Ramos (cell line): ENCODE data around the gene TIGD3.

Source experiments
- in situ Hi-C: fragments of 300-500 bp; cut with MboI; formaldehyde crosslinking; loops from one replicate; pipeline ENCODE4 v1.14.3; 2022; ENCODE audit warnings: low sequenced_read_pairs; ENCODE audit not compliant: unreplicated experiment

Gene TIGD3

GRCh38 chr11:65363770-65364169 lies 9.2 kb downstream of the TIGD3 start:
- in situ Hi-C loops: no loop called here

GRCh38 chr11:65366340-65366773 lies 11.8 kb downstream of the TIGD3 start:
- in situ Hi-C loops: no loop called here

GRCh38 chr11:65370659-65371049 lies 16.1 kb downstream of the TIGD3 start:
- in situ Hi-C loops: loop anchor here (5.0 kb wide), 1 partner anchor 142 kb away; no protein-coding TSS in a partner anchor

GRCh38 chr11:65373839-65374580 lies 19.5 kb downstream of the TIGD3 start:
- in situ Hi-C loops: loop anchor here (5.0 kb wide), 1 partner anchor 138 kb away; no protein-coding TSS in a partner anchor

GRCh38 chr11:65375012-65375411 lies 20.5 kb downstream of the TIGD3 start:
- in situ Hi-C loops: no loop called here

GRCh38 chr11:65376138-65376713 lies 21.7 kb downstream of the TIGD3 start:
- in situ Hi-C loops: no loop called here

GRCh38 chr11:65377036-65377435 lies 22.5 kb downstream of the TIGD3 start:
- in situ Hi-C loops: no loop called here

DNA sequence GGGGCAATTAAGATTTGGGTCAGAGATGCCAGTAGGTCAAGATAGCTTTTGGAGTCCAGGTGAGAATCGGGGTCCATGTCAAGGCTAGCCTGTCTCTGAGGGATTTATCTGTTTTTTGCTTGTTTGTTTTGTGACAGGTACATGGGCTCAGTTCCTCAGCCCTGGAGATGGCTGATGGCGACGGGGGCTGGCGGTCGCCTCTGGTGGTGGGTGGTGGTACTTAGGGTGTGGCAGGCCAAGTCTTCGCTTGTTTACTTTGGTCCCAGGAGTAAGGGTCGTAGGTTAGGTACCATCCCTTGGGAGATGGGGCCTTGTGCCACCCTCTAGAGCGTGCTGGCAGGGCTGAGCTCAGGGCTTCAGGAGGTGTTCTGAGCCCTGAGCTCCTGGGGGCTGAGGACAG lies 23.2 kb downstream of the TIGD3 start:
- in situ Hi-C loops: no loop called here

GRCh38 chr11:65378208-65378927 lies 23.8 kb downstream of the TIGD3 start:
- in situ Hi-C loops: no loop called here

DNA sequence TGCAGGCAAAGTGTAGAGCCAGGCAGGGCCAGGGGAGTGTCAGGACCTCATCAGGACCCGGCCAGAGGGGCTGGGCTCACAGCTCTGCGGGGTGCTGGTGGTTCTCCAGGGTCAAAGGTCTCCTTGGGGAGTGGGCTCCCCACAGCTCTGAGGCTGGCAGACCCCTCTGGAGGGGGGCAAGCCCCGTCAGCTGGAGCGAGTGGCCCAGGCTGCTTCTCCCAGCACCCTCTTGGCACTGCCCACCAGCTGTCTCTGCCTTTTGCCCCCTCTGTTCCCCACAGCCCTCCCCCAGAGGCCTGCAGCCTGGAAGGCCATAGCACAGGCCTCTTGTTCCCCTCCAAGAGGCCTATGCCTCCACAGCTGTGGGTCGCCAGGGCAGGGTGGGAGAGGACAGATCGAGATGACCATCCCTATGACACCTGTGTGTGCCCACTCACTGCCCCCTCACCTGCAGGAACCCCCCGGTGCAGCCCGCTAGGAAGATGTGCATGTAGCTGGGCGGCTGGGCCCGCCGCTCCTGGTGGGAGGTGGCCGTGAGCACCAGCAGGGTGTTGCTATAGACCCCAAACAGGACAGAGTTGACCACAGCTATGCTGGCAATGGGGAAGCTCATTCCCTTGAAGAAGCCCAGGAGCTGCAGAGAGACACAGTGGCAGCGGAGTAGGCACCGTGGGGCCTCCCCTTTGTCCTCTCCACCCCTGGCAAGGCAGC lies 24.5 kb downstream of the TIGD3 start:
- in situ Hi-C loops: no loop called here

DNA sequence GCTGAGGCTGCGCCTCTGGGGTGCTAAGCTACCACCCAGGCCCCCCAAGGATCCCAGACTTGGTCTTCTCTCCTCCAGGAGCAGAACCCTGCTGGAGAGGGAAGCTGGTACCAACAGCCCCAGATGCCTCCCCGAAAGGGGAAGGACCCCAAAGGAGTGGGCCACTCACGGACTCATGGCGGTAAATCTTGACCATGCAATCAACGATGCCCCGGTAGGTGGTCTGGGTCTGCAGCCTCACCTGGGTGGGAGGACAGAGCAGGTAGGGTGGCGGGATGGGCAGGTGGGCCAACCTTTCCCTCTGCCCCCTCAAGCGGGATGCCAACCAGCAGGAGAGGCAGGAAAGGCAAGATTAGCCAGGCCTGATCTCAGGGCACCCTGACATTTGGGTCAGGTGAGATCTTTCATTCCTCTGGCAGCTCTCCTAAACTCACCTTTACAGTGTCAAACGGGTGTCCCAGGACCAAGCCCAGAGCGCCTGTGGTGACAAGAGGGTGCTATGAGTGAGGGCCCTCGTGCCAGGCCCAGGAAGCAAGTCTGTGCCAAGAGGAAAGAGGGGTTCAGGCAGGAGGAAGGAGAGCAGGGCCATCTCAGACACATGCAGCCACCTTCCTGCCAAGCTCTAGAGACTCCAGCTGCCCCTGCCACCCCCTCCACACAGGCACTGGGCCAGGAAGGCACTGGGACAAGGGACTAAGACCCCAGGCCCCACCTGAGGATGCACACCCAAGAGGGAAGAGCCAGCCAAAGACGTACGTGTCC lies 25.3 kb downstream of the TIGD3 start:
- in situ Hi-C loops: no loop called here

GRCh38 chr11:65380460-65381119 lies 26.0 kb downstream of the TIGD3 start:
- in situ Hi-C loops: no loop called here

DNA sequence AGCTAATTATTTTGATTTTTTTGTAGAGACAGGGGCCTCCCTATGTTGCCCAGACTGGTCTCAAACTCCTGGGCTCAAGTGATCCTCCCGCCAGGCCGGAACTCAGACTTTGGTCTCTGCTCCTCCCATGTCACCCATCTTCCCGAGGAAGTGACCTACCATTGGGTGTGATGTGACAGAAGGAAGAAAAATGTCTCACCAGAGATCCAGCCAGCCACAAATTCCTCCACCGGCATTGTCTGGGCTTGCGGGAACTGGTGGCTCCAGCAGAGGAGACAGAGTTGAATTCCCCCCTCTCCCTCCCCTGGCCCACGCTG lies 27.1 kb downstream of the TIGD3 start:
- in situ Hi-C loops: no loop called here

GRCh38 chr11:65382033-65382803 lies 27.7 kb downstream of the TIGD3 start, which contains the start of gene SLC25A45:
Gene SLC25A45, minus strand, starts transcription at chr11:65382646. Its CDS starts 695 bp downstream, at chr11:65381951.
- in situ Hi-C loops: no loop called here

GRCh38 chr11:65382804-65383368 lies 28.3 kb downstream of the TIGD3 start:
- in situ Hi-C loops: no loop called here

DNA sequence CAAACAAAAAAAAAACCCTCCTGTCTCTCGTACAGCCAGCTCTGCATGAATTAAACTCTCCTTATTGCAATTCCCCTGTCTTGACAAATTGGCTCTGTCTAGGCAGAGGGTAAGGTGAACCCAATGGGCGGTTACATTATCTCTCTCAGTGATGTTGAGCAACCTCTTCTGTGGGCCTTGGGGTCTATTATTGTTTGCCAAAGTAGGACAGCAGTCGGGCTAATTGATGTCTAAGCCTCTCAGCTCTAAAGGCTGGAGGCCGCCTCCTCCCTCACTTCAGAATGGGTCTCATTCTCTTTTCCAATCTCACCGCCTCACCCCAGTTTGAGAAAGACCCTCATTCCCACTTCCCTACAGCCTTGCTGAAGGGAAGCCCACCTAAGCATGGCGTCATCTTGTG lies 29.2 kb downstream of the TIGD3 start:
- in situ Hi-C loops: no loop called here

DNA sequence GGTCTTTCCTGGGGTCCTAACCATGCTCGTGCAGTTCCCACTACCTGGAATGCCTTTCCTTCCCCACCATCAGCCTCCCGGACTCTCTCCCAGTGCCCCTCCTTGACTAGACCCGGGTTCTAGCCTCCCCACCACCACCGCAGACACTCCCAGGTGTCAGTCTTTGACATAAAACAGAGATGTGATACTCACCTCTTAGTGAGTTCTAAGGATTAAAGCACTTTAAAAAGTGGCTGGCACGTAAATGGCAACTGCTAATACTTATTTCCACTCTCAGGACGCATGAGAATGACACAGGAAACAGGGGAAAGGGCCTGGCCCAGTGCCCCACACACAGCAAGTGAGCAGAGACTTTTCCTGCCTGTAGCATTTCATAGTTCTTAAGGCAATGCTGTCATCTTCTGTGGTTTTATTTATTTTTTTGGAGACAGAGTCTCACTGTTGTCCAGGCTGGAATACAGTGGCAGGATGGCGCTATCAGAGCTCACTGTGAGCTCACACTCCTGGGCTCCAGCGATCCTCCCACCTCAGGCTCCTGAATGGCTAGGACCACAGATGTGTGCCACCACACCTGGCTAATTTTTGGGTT lies 29.8 kb downstream of the TIGD3 start:
- in situ Hi-C loops: no loop called here
